ENCODE results near the gene GSG1L.

- no peak for TF ChIP-seq STAT5B (CRISPR knock-in tag; IDR thresholded peaks at IDR 0.05)
- no peak for TF ChIP-seq ZFX (CRISPR knock-in tag; IDR thresholded peaks at IDR 0.05; ENCODE audit: low read depth)
- TF ChIP-seq DRAP1 (CRISPR knock-in tag; IDR thresholded peaks at IDR 0.05), result no peak
- TF ChIP-seq TCF12 (IDR thresholded peaks at IDR 0.05), result no peak
- no peak for TF ChIP-seq TCF12 (CRISPR knock-in tag; IDR thresholded peaks at IDR 0.05)
- TF ChIP-seq WIZ (CRISPR knock-in tag; IDR thresholded peaks at IDR 0.05), result no peak
- TF ChIP-seq ATF2 (CRISPR knock-in tag; IDR thresholded peaks at IDR 0.05), result no peak
These were observed 213.9 kb downstream of the GSG1L start for GRCh38 chr16:27849621-27850020.

Data from HepG2 (cell line).